OCI-M1 (cell line): ENCODE measurements around the gene CDH12.
"Not testable (repeated sequence)": the region's sequence is repeated elsewhere in the genome, so short reads cannot be mapped to it uniquely, and the experiment has no call there.

Source experiments
- DNase-seq: peaks from one replicate; lab custom pipeline; 2025; lab: John Stamatoyannopoulos, UW

CDH12 gene

GRCh38 chr5:22852807-22853660 is at the start of gene CDH12:
Gene CDH12 (minus strand): TSS chr5:22853344.
- DNase-seq, result peak; percentile 60

- no peak for DNase-seq
These were observed 48.7 kb upstream of the CDH12 start for GRCh38 chr5:22901885-22902284.

- DNase-seq, result no peak
These were observed 47.7 kb upstream of the CDH12 start for GRCh38 chr5:22900801-22901310.

GRCh38 chr5:22899341-22899740 is 46.2 kb upstream of the CDH12 start:
- no peak for DNase-seq

- no peak for DNase-seq
These were observed 43.0 kb upstream of the CDH12 start for GRCh38 chr5:22896152-22896551.

GRCh38 chr5:22892441-22892840 is 39.3 kb upstream of the CDH12 start:
- no peak for DNase-seq

GRCh38 chr5:22889720-22890119 is 36.6 kb upstream of the CDH12 start:
- DNase-seq, result peak; percentile 55

GRCh38 chr5:22887566-22887965 is 34.4 kb upstream of the CDH12 start:
- DNase-seq, result peak; percentile 2

- DNase-seq, result not testable (repeated sequence)
These were observed 5.8 kb upstream of the CDH12 start for GRCh38 chr5:22858911-22859310.

GRCh38 chr5:22855824-22856223 is 2.7 kb upstream of the CDH12 start:
- DNase-seq, result no peak

GRCh38 chr5:22850981-22851380 is 2.2 kb downstream of the CDH12 start:
- peak; percentile 11 for DNase-seq

GRCh38 chr5:22846693-22847092 is 6.5 kb downstream of the CDH12 start:
- no peak for DNase-seq

GRCh38 chr5:22844636-22845035 is 8.5 kb downstream of the CDH12 start:
- no peak for DNase-seq

- no peak for DNase-seq
These were observed 9.0 kb downstream of the CDH12 start for GRCh38 chr5:22844155-22844554.

- DNase-seq, result no peak
These were observed 10.6 kb downstream of the CDH12 start for GRCh38 chr5:22842574-22842973.

GRCh38 chr5:22837803-22838202 is 15.3 kb downstream of the CDH12 start:
- DNase-seq, result no peak

- DNase-seq, result no peak
These were observed 17.5 kb downstream of the CDH12 start for GRCh38 chr5:22835686-22836085.

- DNase-seq, result no peak
These were observed 59.7 kb downstream of the CDH12 start for GRCh38 chr5:22793463-22793862.

GRCh38 chr5:22787807-22788206 is 65.3 kb downstream of the CDH12 start:
- DNase-seq, result no peak

- DNase-seq, result no peak
These were observed 65.7 kb downstream of the CDH12 start for GRCh38 chr5:22787398-22787797.

- no peak for DNase-seq
These were observed 72.4 kb downstream of the CDH12 start for GRCh38 chr5:22780756-22781155.

GRCh38 chr5:22779499-22779898 is 73.6 kb downstream of the CDH12 start:
- DNase-seq, result peak; percentile 37

- no peak for DNase-seq
These were observed 76.9 kb downstream of the CDH12 start for GRCh38 chr5:22776285-22776684.

- DNase-seq, result not testable (repeated sequence)
These were observed 78.9 kb downstream of the CDH12 start for GRCh38 chr5:22774214-22774613.
